GM12878 (cell line): Measurements from ENCODE around the gene ALAS1. TPM values are rescaled to one million over a fixed set of nuclear protein-coding genes. Genes with fewer than 3 reads are reported as not detected.

ENCODE experiments used
- ATAC-seq: fragments of 200-7000 bp; cut with Tn5 transposase; 3 replicates; pipeline ENCODE4 v1.9.1; 2020; ENCODE audit warnings: mild to moderate bottlenecking, moderate library complexity
- BruUV-seq: library from RNA; stranded (reverse); fragments of 400-500 nt; replicated peaks from 2 replicates; lab custom pipeline; 2021; lab: Mats Ljungman, UMichigan
- CTCF ChIA-PET: fragments of 300-600 bp; sonication (Branson Sonifier 250); formaldehyde crosslinking; extraction: SDS; loops from one replicate; lab custom pipeline; 2021; ENCODE audit warnings: inconsistent platforms; lab: Yijun Ruan, JAX
- POLR2A ChIA-PET: fragments of 350-600 bp; formaldehyde crosslinking; extraction: SDS; loops from one replicate; lab custom pipeline; 2021; ENCODE audit warnings: inconsistent platforms; lab: Charles Lee
- RAD21 ChIA-PET: fragments of 300-600 bp; sonication (Branson Sonifier 250); formaldehyde crosslinking; loops from one replicate; lab custom pipeline; 2023; ENCODE audit warnings: antibody characterized with exemption; ENCODE audit not compliant: unreplicated experiment; lab: Charles Lee
- SMC1A ChIA-PET: fragments of 300-600 bp; sonication (Branson Sonifier 250); formaldehyde crosslinking; loops from one replicate; lab custom pipeline; 2023; ENCODE audit not compliant: unreplicated experiment, uncharacterized antibody; lab: Charles Lee
- DNase-seq: peaks from one replicate; pipeline ENCODE4 v3.0.0-alpha.2; 2011; ENCODE audit warnings: low read depth, low spot score
- FAIRE-seq: peaks from 3 replicates; lab custom pipeline; 2011; peaks lifted over from hg19 to GRCh38; lab: Jason Lieb, UNC
- H2AFZ ChIP-seq: 2 replicates; pipeline ENCODE4 v1.6.0; 2011; ENCODE audit warnings: low read depth, low read length, control low read depth; ENCODE audit not compliant: control insufficient read depth
- H3K27ac ChIP-seq: 2 replicates; pipeline ENCODE4 v1.5.1; 2011; ENCODE audit warnings: control low read depth; ENCODE audit not compliant: control insufficient read depth, insufficient read depth
- H3K27me3 ChIP-seq, 2 experiments: replicated peaks in 1 of 2; 2 replicates each; pipeline versions ENCODE4 v1.6.0 to v1.6.1; 2011; ENCODE audit warnings: low read length in 1 of 2; ENCODE audit not compliant: control insufficient read depth in 2 of 2, insufficient read depth in 2 of 2
- H3K36me3 ChIP-seq, 2 experiments: 2 replicates each; pipeline ENCODE4 v1.5.1; 2011; ENCODE audit warnings: low read length in 1 of 2; ENCODE audit not compliant: control insufficient read depth in 2 of 2, insufficient read depth in 2 of 2
- H3K4me1 ChIP-seq: 2 replicates; pipeline ENCODE4 v1.6.1; 2011; ENCODE audit warnings: mild to moderate bottlenecking, low read length, moderate library complexity, mixed read lengths; ENCODE audit not compliant: control insufficient read depth, insufficient read depth
- H3K4me2 ChIP-seq: 2 replicates; pipeline ENCODE4 v1.6.0; 2011; ENCODE audit warnings: control low read depth; ENCODE audit not compliant: control insufficient read depth, insufficient read depth
- H3K4me3 ChIP-seq: fragments of 200-600 bp; sonication (generic); 2 replicates; pipeline ENCODE4 v1.5.1; 2016
- H3K79me2 ChIP-seq: 2 replicates; pipeline ENCODE4 v1.6.0; 2011; ENCODE audit warnings: low read length; ENCODE audit not compliant: control insufficient read depth, insufficient read depth
- H3K9ac ChIP-seq: 2 replicates; pipeline ENCODE4 v1.8.0; 2011; ENCODE audit warnings: low read length, control low read depth, mixed read lengths; ENCODE audit not compliant: control insufficient read depth, insufficient read depth
- H3K9me3 ChIP-seq: replicated peaks from 3 replicates; pipeline ENCODE4 v1.5.1; 2011; ENCODE audit warnings: mild to moderate bottlenecking, low read length; ENCODE audit not compliant: control insufficient read depth, insufficient read depth
- H4K20me1 ChIP-seq: 2 replicates; pipeline ENCODE4 v1.6.0; 2011; ENCODE audit not compliant: control insufficient read depth, insufficient read depth
- ATF3 ChIP-seq: IDR thresholded peaks from 2 replicates; pipeline ENCODE4 v1.6.1; 2011; ENCODE audit warnings: low read depth, mild to moderate bottlenecking, low read length, moderate library complexity, borderline replicate concordance; ENCODE audit errors: extremely low read depth
- MEF2A ChIP-seq: IDR thresholded peaks from 2 replicates; pipeline ENCODE4 v1.6.1; 2011; ENCODE audit warnings: low read depth, mild to moderate bottlenecking, low read length, moderate library complexity; ENCODE audit not compliant: insufficient read depth
- MTA3 ChIP-seq: IDR thresholded peaks from 2 replicates; pipeline ENCODE4 v1.6.1; 2012; ENCODE audit warnings: low read length, inconsistent platforms, borderline replicate concordance
- POU2F2 ChIP-seq: IDR thresholded peaks from 3 replicates; pipeline ENCODE4 v1.6.1; 2011; ENCODE audit warnings: low read depth, mild to moderate bottlenecking, low read length, borderline replicate concordance
- WGBS: methylation state at CpG from one replicate; pipeline ENCODE4 v1.1.6; 2016; ENCODE audit warnings: low lambda C conversion rate; ENCODE audit not compliant: insufficient replicate concordance, insufficient coverage; ENCODE audit errors: missing lambda C conversion rate; 5-methylcytosine and 5-hydroxymethylcytosine counted together
- in situ Hi-C: fragments of 300-500 bp; cut with MboI; formaldehyde crosslinking; loops from 9 replicates; pipeline ENCODE4 v1.14.3; 2018; ENCODE audit warnings: mixed read lengths
- intact Hi-C: fragments of 100-400 bp; cut with micrococcal nuclease; formaldehyde crosslinking; loops from one replicate; pipeline ENCODE4 v1.14.2; 2022; ENCODE audit not compliant: unreplicated experiment
- polyA plus RNA-seq, 11 experiments: library from polyadenylated mRNA; depleted of rRNA in 4 of 11; unstranded in 6 of 11; stranded (reverse) in 5 of 11; fragments of >200 nt; fragmentation: Nextera tagmentation in 4 of 11; fragmentation: Illumina TruSeq in 1 of 11; extraction: Ambion mirVana in 4 of 11; extraction: Trizol in 1 of 11; gene quantifications; 1 replicate in 1 of 11; 2 replicates in 10 of 11; pipeline versions ENCODE4 v1.2.1 to v1.2.3, GENCODE V29; 2011 to 2016; ENCODE audit warnings: inconsistent platforms in 2 of 11, missing spikeins in 2 of 11, low read depth in 1 of 11
- total RNA-seq, 4 experiments: library from RNA; depleted of rRNA in 3 of 4; stranded (reverse); fragments of >200 nt in 3 of 4; fragmentation: Illumina TruSeq in 1 of 4; extraction: Trizol in 1 of 4; gene quantifications; 2 replicates each; pipeline versions ENCODE4 v1.2.1 to v1.2.3, GENCODE V29; 2013 to 2021

The ALAS1 gene
- total and polyA plus RNA-seq, 10 of the 15 experiments (the other 5 are each of a cell fraction or from before 2014, with no cell fraction given), result 69.9 to 115 (median 94.1) TPM

GRCh38 chr3:52221141-52221562, 23.2 kb downstream of the ALAS1 start:
- no peak overlapping the region for H3K4me3 ChIP-seq
- ChIA-PET SMC1A (interaction anchor here (0.6 to 10.5 kb wide), 18 partner anchors 10 to 765 kb away, joined by 3 to 112 read pairs (median 3); no protein-coding TSS in a partner anchor), CTCF (interaction anchor here (0.7 to 8.5 kb wide), 35 partner anchors 10 to 233 kb away, joined by 3 to 129 read pairs (median 6); partner anchors contain the start of genes ALAS1, SEMA3G, TNNC1 and TWF2), POLR2A (interaction anchor here (0.9 to 1.5 kb wide), 8 partner anchors 9 to 118 kb away, joined by 3 to 10 read pairs (median 4); partner anchors contain the start of genes GLYCTK and WDR82), RAD21 (interaction anchor here (0.7 to 4.9 kb wide), 24 partner anchors 10 to 227 kb away, joined by 3 to 53 read pairs (median 6); partner anchors contain the start of genes PPM1M and TWF2)
- no peak overlapping the region for H3K9ac ChIP-seq
- H2AFZ ChIP-seq, result no peak overlapping the region
- no peaks in the 10 kb centered on the region for H4K20me1 ChIP-seq
- ATAC-seq, result no peak
- peaks cover 0 to 3% of the 10 kb centered on the region in 2 experiments; a peak in 2 of 4 replicates for H3K36me3 ChIP-seq
- H3K27ac ChIP-seq, result no peak overlapping the region
- intact Hi-C loops, result loop anchor here (5.0 kb wide), 1 partner anchor 226 kb away; the partner anchor contains the start of gene SEMA3G
- no TSS peak for BruUV-seq
- no peak for DNase-seq
- H3K9me3 ChIP-seq, result no peaks in the 10 kb centered on the region
- no peaks in the 10 kb centered on the region for H3K27me3 ChIP-seq
- no peak for FAIRE-seq
- peaks cover 30% of the 10 kb centered on the region for H3K4me1 ChIP-seq
- H3K4me2 ChIP-seq, result no peak overlapping the region
- 98% methylated on average over 27 of the region's 27 CpGs for WGBS
- TF ChIP-seq MTA3 (no peak), POU2F2 (no peak), MEF2A (no peak), ATF3 (no peak)
- peaks cover 3% of the 10 kb centered on the region for H3K79me2 ChIP-seq
- in situ Hi-C loops, result no loop called here
